Medulla oblongata (tissue), 1 donor: ENCODE results near the gene PIK3R3.
"Not testable (repeated sequence)": the region's sequence is repeated elsewhere in the genome, so short reads cannot be mapped to it uniquely, and the experiment has no call there.

ENCODE experiments used
- DNase-seq: peaks from one replicate; pipeline ENCODE4 v3.0.0-alpha.2; 2015; ENCODE audit errors: extremely low spot score

Gene PIK3R3

GRCh38 chr1:46102769-46103476 lies 29.5 kb downstream of the PIK3R3 start:
- DNase-seq, result no peak

GRCh38 chr1:46099215-46099614 lies 33.2 kb downstream of the PIK3R3 start:
- no peak for DNase-seq

GRCh38 chr1:46098027-46098712 lies 34.3 kb downstream of the PIK3R3 start:
- DNase-seq, result no peak

- DNase-seq, result no peak
These were observed 35.3 kb downstream of the PIK3R3 start for GRCh38 chr1:46097149-46097472.

GRCh38 chr1:46096269-46097148 lies 35.9 kb downstream of the PIK3R3 start:
- no peak for DNase-seq

- not testable (repeated sequence) for DNase-seq
These were observed 37.3 kb downstream of the PIK3R3 start for GRCh38 chr1:46095110-46095509.

GRCh38 chr1:46094471-46095005 lies 37.9 kb downstream of the PIK3R3 start:
- DNase-seq, result peak; percentile 26

GRCh38 chr1:46093832-46094231 lies 38.6 kb downstream of the PIK3R3 start:
- not testable (repeated sequence) for DNase-seq

- DNase-seq, result no peak
These were observed 44.5 kb downstream of the PIK3R3 start for GRCh38 chr1:46087891-46088290.

- no peak for DNase-seq
These were observed 45.9 kb downstream of the PIK3R3 start for GRCh38 chr1:46086576-46086975.

GRCh38 chr1:46084553-46085451 lies 47.6 kb downstream of the PIK3R3 start:
- DNase-seq, result no peak

GRCh38 chr1:46083579-46083978 lies 48.9 kb downstream of the PIK3R3 start:
- DNase-seq, result no peak

- no peak for DNase-seq
These were observed 50.8 kb downstream of the PIK3R3 start for GRCh38 chr1:46081619-46082018.

- no peak for DNase-seq
These were observed 51.2 kb downstream of the PIK3R3 start for GRCh38 chr1:46081206-46081605.

GRCh38 chr1:46080257-46080656 lies 52.2 kb downstream of the PIK3R3 start:
- DNase-seq, result no peak

GRCh38 chr1:46077644-46078043 lies 54.8 kb downstream of the PIK3R3 start:
- no peak for DNase-seq

GRCh38 chr1:46076343-46076742 lies 56.1 kb downstream of the PIK3R3 start:
- no peak for DNase-seq

GRCh38 chr1:46072975-46073374 lies 59.5 kb downstream of the PIK3R3 start:
- DNase-seq, result no peak

GRCh38 chr1:46070164-46070814 lies 62.1 kb downstream of the PIK3R3 start:
- peak; percentile 59 for DNase-seq

- no peak for DNase-seq
These were observed 63.9 kb downstream of the PIK3R3 start for GRCh38 chr1:46068525-46068924.

GRCh38 chr1:46067652-46068051 lies 64.8 kb downstream of the PIK3R3 start:
- no peak for DNase-seq
